A549 (cell line): Measurements from ENCODE around the gene ZNF597. TPM values are rescaled to one million over a fixed set of nuclear protein-coding genes. Genes with fewer than 3 reads are reported as not detected.

Experiments
- ATAC-seq, 2 experiments: fragments of 200-7000 bp in 1 of 2; fragments of >200 bp in 1 of 2; cut with Nextera tagmentation in 1 of 2; cut with Tn5 transposase in 1 of 2; 3 replicates each; pipeline versions ENCODE4 v1.8.0 to v1.9.1; 2018 to 2020; ENCODE audit warnings: mild to moderate bottlenecking in 1 of 2, moderate library complexity in 1 of 2
- CTCF ChIA-PET: fragments of 300-600 bp; sonication (Branson Sonifier 250); formaldehyde crosslinking; extraction: SDS; loops from one replicate; lab custom pipeline; 2021; ENCODE audit warnings: antibody characterized with exemption, inconsistent platforms; lab: Yijun Ruan, JAX
- POLR2A ChIA-PET: fragments of 350-600 bp; formaldehyde crosslinking; extraction: SDS; loops from one replicate; lab custom pipeline; 2021; ENCODE audit warnings: antibody characterized with exemption, inconsistent platforms; lab: Yijun Ruan, JAX
- DNase-seq, 2 experiments: peaks; one replicate each; pipeline versions ENCODE4 v3.0.0 to v3.0.0-alpha.2; 2011 to 2016; ENCODE audit warnings: low read depth in 1 of 2, low spot score in 1 of 2
- FAIRE-seq: peaks from 2 replicates; lab custom pipeline; 2011; peaks lifted over from hg19 to GRCh38; lab: Jason Lieb, UNC
- H3K27ac ChIP-seq, 2 experiments: fragments of >200 bp; sonication (Bioruptor Twin); formaldehyde crosslinking; 3 replicates each; pipeline ENCODE4 v1.5.1; 2016 to 2017
- H3K4me1 ChIP-seq: fragments of >200 bp; sonication (Bioruptor Twin); formaldehyde crosslinking; 3 replicates; pipeline ENCODE4 v1.6.1; 2016
- H3K4me2 ChIP-seq: fragments of >200 bp; sonication (Bioruptor Twin); formaldehyde crosslinking; 3 replicates; pipeline ENCODE4 v1.6.1; 2016
- H3K4me3 ChIP-seq: fragments of >200 bp; sonication (Bioruptor Twin); formaldehyde crosslinking; 3 replicates; pipeline ENCODE4 v1.5.1; 2016
- H3K9me3 ChIP-seq: fragments of >200 bp; sonication (Bioruptor Twin); formaldehyde crosslinking; 3 replicates; pipeline ENCODE4 v1.6.1; 2016
- CHD4 ChIP-seq: fragments of 200-600 bp; sonication (generic); IDR thresholded peaks from 2 replicates; pipeline ENCODE4 v1.6.1; 2016; ENCODE audit warnings: antibody characterized with exemption, mild to moderate bottlenecking, borderline replicate concordance
- CTCF ChIP-seq: fragments of >200 bp; sonication (Bioruptor Twin); formaldehyde crosslinking; IDR thresholded peaks from 3 replicates; pipeline ENCODE4 v1.5.1; 2016
- E2F6 ChIP-seq: IDR thresholded peaks from 2 replicates; pipeline ENCODE4 v1.6.1; 2012; ENCODE audit warnings: low read depth, borderline replicate concordance
- EP300 ChIP-seq, 2 experiments: fragments of >200 bp; sonication (Bioruptor Twin); formaldehyde crosslinking; IDR thresholded peaks; 2 replicates in 1 of 2; 3 replicates in 1 of 2; pipeline ENCODE4 v1.6.1; 2016 to 2017
- ESRRA ChIP-seq: fragments of 150-350 bp; IDR thresholded peaks from 2 replicates; pipeline ENCODE4 v1.6.1; 2014; ENCODE audit warnings: mild to moderate bottlenecking, low read length, borderline replicate concordance
- FOXS1 ChIP-seq: fragments of 250-450 bp; sonication (Bioruptor Pico); IDR thresholded peaks from 2 replicates; pipeline ENCODE4 v1.5.0; 2020; ENCODE audit warnings: mild to moderate bottlenecking, moderate library complexity
- HDAC2 ChIP-seq: fragments of 200-600 bp; sonication (generic); IDR thresholded peaks from 2 replicates; pipeline ENCODE4 v1.6.1; 2016
- HMGXB4 ChIP-seq: fragments of 250-450 bp; sonication (Bioruptor Pico); IDR thresholded peaks from 2 replicates; pipeline ENCODE4 v1.5.0; 2021; ENCODE audit warnings: mild to moderate bottlenecking, moderate library complexity, borderline replicate concordance
- HOXB5 ChIP-seq: fragments of 250-450 bp; sonication (Bioruptor Pico); IDR thresholded peaks from 2 replicates; pipeline ENCODE4 v1.5.0; 2020; ENCODE audit warnings: mild to moderate bottlenecking, moderate library complexity
- JUN ChIP-seq, 2 experiments: fragments of >200 bp; sonication (Bioruptor Twin); formaldehyde crosslinking; IDR thresholded peaks; 2 replicates in 1 of 2; 3 replicates in 1 of 2; pipeline ENCODE4 v1.6.1; 2016 to 2017
- MAFK ChIP-seq: fragments of 450-650 bp; IDR thresholded peaks from 2 replicates; pipeline ENCODE4 v1.6.1; 2014; ENCODE audit not compliant: partially characterized antibody
- MAX ChIP-seq: IDR thresholded peaks from 2 replicates; pipeline ENCODE4 v1.6.1; 2012
- NPAS2 ChIP-seq: fragments of 250-450 bp; sonication (Bioruptor Pico); IDR thresholded peaks from 2 replicates; pipeline ENCODE4 v1.8.0; 2022; ENCODE audit warnings: mild to moderate bottlenecking, moderate library complexity, borderline replicate concordance
- PHF8 ChIP-seq: fragments of 200-600 bp; sonication (generic); IDR thresholded peaks from 2 replicates; pipeline ENCODE4 v1.6.1; 2016; ENCODE audit warnings: low read depth, mild to moderate bottlenecking, antibody characterized with exemption, moderate library complexity, borderline replicate concordance
- RAD21 ChIP-seq, 2 experiments: fragments of >200 bp in 1 of 2; sonication (Bioruptor Twin) in 1 of 2; formaldehyde crosslinking in 1 of 2; IDR thresholded peaks in 1 of 2; conservative IDR thresholded peaks in 1 of 2; 2 replicates in 1 of 2; 3 replicates in 1 of 2; pipeline ENCODE4 v1.6.1; 2012 to 2018; ENCODE audit warnings: inconsistent platforms in 1 of 2
- RARB ChIP-seq: fragments of 250-450 bp; sonication (Bioruptor Pico); IDR thresholded peaks from 2 replicates; pipeline ENCODE4 v1.8.0; 2021; ENCODE audit warnings: mild to moderate bottlenecking, moderate library complexity
- RNF2 ChIP-seq: fragments of 200-600 bp; sonication (generic); IDR thresholded peaks from 2 replicates; pipeline ENCODE4 v1.6.1; 2016; ENCODE audit warnings: low read depth, mild to moderate bottlenecking, antibody characterized with exemption, moderate library complexity, borderline replicate concordance
- SREBF2 ChIP-seq: fragments of 450-650 bp; IDR thresholded peaks from 2 replicates; pipeline ENCODE4 v1.6.1; 2014; ENCODE audit warnings: mild to moderate bottlenecking, moderate library complexity
- USF2 ChIP-seq: fragments of 450-650 bp; IDR thresholded peaks from 2 replicates; pipeline ENCODE4 v1.6.1; 2014; ENCODE audit warnings: antibody characterized with exemption
- ZFP36 ChIP-seq: fragments of 450-650 bp; IDR thresholded peaks from 2 replicates; pipeline ENCODE4 v1.6.1; 2014; ENCODE audit warnings: borderline replicate concordance; ENCODE audit not compliant: partially characterized antibody
- WGBS: methylation state at CpG from one replicate; pipeline ENCODE4 v1.1.6; 2017; ENCODE audit errors: missing lambda C conversion rate; 5-methylcytosine and 5-hydroxymethylcytosine counted together
- polyA plus RNA-seq, 4 experiments: library from polyadenylated mRNA; depleted of rRNA in 3 of 4; stranded (reverse); fragments of >200 nt; fragmentation: RNase III in 1 of 4; extraction: RNeasy Plus Mini Kit Qiagen cat#74134 plus additional on column Dnase treatment in 1 of 4; gene quantifications; 2 replicates in 3 of 4; 3 replicates in 1 of 4; pipeline ENCODE4 v1.2.3, GENCODE V29; 2011 to 2017

Gene ZNF597
- polyA plus RNA-seq, 2 of the 4 experiments (the other 2 are of a cell fraction) = 1.1 to 1.9 TPM

- DNase-seq (peak; percentile 56 to 81), FAIRE-seq (no peak), ATAC-seq (peak in 1 of 2 experiments; percentile 56; a peak in 3 of 6 replicates)
- H3K4me1 ChIP-seq = peaks cover 33% of the 10 kb centered on the region
- H3K9me3 ChIP-seq = no peaks in the 10 kb centered on the region
- peak overlapping the region; percentile 99 for H3K27ac ChIP-seq
- POLR2A ChIA-PET = no interaction called here
- peak overlapping the region; percentile 99 for H3K4me2 ChIP-seq
- peak overlapping the region; percentile 100 for H3K4me3 ChIP-seq
- 4% methylated on average over 10 of the region's 10 CpGs for WGBS
- TF ChIP-seq NPAS2 (no peak), USF2 (peak; percentile 68), CHD4 (no peak)
- CTCF ChIA-PET = no interaction called here
These were observed 15.6 kb upstream of the ZNF597 start for GRCh38 chr16:3458852-3459361.

GRCh38 chr16:3458278-3458851, 15.1 kb upstream of the ZNF597 start:
- POLR2A ChIA-PET = interaction anchor here (1.2 to 1.3 kb wide), 2 partner anchors 42 to 175 kb away, joined by 3 to 11 read pairs; partner anchors contain the start of genes CLUAP1 and ZNF263
- WGBS = under 1% methylated on average over 23 of the region's 47 CpGs
- H3K27ac ChIP-seq = peak overlapping the region; percentile 99
- H3K9me3 ChIP-seq = no peaks in the 10 kb centered on the region
- H3K4me1 ChIP-seq = peaks cover 33% of the 10 kb centered on the region
- CTCF ChIA-PET = no interaction called here
- FAIRE-seq (no peak), DNase-seq (peak in 1 of 2 experiments; percentile 22), ATAC-seq (peak; percentile 7 to 30; a peak in 5 of 6 replicates)
- TF ChIP-seq PHF8 = 0 out of 2 replicates have a peak, but pooled peaks have one; percentile 28
- TF ChIP-seq HMGXB4 (CRISPR knock-in tag) = no peak
- TF ChIP-seq MAX = no peak
- no peak for TF ChIP-seq RNF2
- TF ChIP-seq MAFK = peak; percentile 97
- no peak for TF ChIP-seq HDAC2
- peak overlapping the region; percentile 100 for H3K4me3 ChIP-seq
- peak overlapping the region; percentile 99 for H3K4me2 ChIP-seq

- Histone ChIP-seq H3K4me3 (peak overlapping the region; percentile 100), H3K4me2 (peak overlapping the region; percentile 99), H3K4me1 (peaks cover 33% of the 10 kb centered on the region), H3K9me3 (no peaks in the 10 kb centered on the region), H3K27ac (peak overlapping the region; percentile 99)
- peak; percentile 92 to 98 for DNase-seq
- WGBS = 39% methylated on average over 3 of the region's 83 CpGs
- POLR2A ChIA-PET = interaction anchor here (0.6 to 1.3 kb wide), 14 partner anchors 9 to 275 kb away, joined by 3 to 16 read pairs (median 4); partner anchors contain the start of genes CLUAP1, NAA60, ZNF174 and ZNF263
- no peak for FAIRE-seq
- peak; percentile 90 to 95 for ATAC-seq
- CTCF ChIA-PET = interaction anchor here (0.6 to 1.2 kb wide), 6 partner anchors 10 to 223 kb away, joined by 3 to 5 read pairs (median 4); partner anchors contain the start of genes CLUAP1, NAA60, ZNF200 and ZNF597
- TF ChIP-seq HOXB5 (peak; percentile 57; the same call in 1 of the 2 replicates), EP300 (IDR thresholded peaks at IDR 0.05) (no peak; a peak in 1 of 5 replicates), SREBF2 (no peak), RARB (CRISPR knock-in tag) (no peak), JUN (IDR thresholded peaks at IDR 0.05) (peak; percentile 80 to 97; a peak in 4 of 5 replicates), RNF2 (no peak), FOXS1 (CRISPR knock-in tag) (no peak), ESRRA (no peak), PHF8 (peak; percentile 98), RAD21 (conservative IDR thresholded peaks at IDR 0.05 in 1 of 2, IDR thresholded peaks at IDR 0.05 in 1 of 2) (peak; percentile 29 to 56; a peak in 2 of 5 replicates), NPAS2 (no peak), ZFP36 (no peak), E2F6 (peak; percentile 78), CTCF (peak; percentile 45)
These were observed 14.3 kb upstream of the ZNF597 start for GRCh38 chr16:3457434-3458252.
